22Rv1 (cell line): ENCODE measurements around the gene MTHFD1.

Experiments used
- CTCF ChIP-seq: fragments of 450-650 bp; IDR thresholded peaks from 2 replicates; pipeline ENCODE4 v1.5.1; 2017; ENCODE audit warnings: mild to moderate bottlenecking
- ZFX ChIP-seq: fragments of 450-650 bp; IDR thresholded peaks from 2 replicates; pipeline ENCODE4 v1.6.1; 2017; ENCODE audit warnings: antibody characterized with exemption, borderline replicate concordance

- no peak for TF ChIP-seq CTCF
- no peak for TF ChIP-seq ZFX
Measured at GRCh38 chr14:64391113-64391725, 3.1 kb downstream of the MTHFD1 start.
